ENCODE data around the gene RAPGEF4.
"Not testable (repeated sequence)": the region's sequence is repeated elsewhere in the genome, so short reads cannot be mapped to it uniquely, and the experiment has no call there.

The RAPGEF4 gene

DNA sequence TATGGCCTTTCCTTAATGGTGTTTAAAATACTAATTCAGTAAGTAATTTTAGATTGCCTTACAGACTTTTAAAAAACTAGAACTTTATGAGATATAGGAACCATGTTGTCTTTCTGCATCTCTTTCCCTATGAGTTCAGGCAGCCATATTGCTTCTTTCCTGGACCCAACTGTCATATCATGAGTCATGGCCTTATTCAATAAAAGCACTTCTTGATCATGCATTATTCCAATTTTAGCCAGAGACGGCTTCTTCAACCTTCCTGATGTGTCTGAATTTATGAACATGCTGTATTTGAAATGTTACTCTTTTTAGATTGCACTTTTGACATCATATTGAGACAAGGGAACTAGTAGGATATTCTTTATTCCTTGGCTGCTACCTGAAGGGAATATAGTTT, 274.6 kb downstream of the RAPGEF4 start:
- DNase-seq, result no peak

- DNase-seq, result no peak
Observed at GRCh38 chr2:173016451-173016850, 280.8 kb downstream of the RAPGEF4 start.

DNA sequence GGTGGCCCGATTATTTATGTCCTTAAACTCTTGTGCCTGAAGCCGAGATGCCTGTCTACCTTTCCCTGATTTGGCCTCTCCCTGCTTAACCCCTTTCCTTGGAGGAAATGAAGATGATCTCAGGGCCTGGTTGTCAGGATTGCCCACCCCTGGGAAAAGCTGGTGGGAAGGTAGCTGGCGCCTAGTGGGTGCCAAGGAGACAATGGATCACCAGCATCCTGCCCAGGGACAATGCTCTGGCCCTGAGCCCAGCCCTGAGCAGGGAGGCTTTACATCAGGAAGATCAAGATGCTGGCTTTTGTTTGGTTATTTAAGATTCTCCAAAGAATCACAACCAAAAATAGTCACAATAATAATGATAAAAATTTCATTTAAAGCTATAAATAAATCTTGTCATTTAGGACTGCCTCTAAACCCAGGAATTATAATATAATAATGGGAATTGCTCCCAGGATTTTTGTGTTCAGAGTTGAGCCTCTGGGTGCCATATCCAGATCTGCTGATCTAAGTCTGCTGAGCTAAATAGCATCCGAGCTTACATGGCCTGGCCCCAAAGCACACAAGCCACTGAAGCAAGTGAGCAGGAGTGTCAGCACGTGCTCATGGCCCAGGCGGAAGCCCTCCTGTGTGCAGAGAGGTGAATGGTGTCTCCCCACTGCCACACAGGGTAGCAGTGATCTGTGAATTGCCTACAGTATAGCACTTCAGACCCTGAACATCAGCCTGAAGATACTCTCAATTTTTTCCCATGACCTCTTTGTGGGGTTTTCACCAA, 282.2 kb downstream of the RAPGEF4 start:
- DNase-seq, result no peak

DNA sequence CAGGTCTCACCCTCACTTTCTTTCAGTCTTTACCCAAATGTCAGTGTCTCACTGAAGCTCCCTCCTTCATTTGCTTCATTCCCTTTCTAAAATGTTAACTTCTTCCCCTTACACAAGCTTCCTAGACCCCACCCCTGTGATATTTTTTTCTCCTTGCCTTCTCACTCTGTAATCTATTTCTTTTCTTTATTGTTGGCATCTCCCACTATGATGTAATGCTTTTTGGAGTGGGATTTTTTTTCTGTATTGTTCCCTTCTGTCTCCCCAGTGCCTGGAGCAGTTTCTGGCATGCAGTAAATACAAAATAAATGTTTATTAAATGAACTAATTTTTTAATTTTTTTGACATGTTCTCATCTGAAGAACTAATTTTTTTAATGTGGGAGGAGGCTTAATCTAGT, 284.1 kb downstream of the RAPGEF4 start:
- DNase-seq, result no peak

DNA sequence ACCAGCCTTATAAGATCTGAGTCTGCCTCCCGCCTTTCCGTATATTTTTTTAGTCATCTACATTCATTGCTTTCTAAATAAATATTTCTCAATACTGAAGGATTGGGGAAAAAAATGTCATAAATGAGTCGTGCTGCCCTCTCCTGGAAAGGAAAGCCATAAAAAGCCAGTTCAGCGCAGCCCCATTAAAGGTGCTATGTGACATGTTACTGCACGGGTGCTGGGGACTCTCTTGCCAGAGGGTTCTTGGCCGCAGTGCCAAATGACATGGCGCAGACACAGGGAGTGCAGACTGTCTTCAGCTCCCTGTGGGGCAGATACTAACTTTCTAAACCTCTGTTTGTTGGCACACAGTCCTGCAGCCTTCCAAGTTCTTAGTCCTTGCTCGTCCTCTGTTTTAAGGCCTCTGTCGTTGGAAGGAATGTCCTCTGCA, 286.3 kb downstream of the RAPGEF4 start:
- no peak for DNase-seq

- no peak for DNase-seq
Observed at GRCh38 chr2:173023718-173024117, 288.1 kb downstream of the RAPGEF4 start.

DNA sequence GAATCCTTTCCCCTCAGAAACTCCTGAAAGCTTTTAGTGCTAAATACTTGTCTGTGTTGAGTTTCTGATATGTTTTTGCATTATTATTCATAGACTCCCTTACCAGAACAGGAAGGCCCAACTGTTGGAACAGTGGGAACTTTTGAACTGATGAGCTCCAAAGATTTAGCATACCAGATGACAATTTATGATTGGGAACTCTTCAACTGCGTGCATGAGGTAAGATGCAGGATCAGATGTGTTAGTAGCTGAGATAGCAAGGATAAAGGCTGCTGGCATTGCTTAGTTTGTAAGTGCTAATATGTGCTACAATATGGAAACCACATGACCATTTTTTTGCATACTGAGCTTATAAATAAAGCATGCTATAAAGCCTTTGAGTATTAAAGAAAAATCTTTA, 290.8 kb downstream of the RAPGEF4 start:
- no peak for DNase-seq

- DNase-seq, result peak; percentile 73 to 76
Observed at GRCh38 chr2:173027181-173028128, 291.8 kb downstream of the RAPGEF4 start.

DNA sequence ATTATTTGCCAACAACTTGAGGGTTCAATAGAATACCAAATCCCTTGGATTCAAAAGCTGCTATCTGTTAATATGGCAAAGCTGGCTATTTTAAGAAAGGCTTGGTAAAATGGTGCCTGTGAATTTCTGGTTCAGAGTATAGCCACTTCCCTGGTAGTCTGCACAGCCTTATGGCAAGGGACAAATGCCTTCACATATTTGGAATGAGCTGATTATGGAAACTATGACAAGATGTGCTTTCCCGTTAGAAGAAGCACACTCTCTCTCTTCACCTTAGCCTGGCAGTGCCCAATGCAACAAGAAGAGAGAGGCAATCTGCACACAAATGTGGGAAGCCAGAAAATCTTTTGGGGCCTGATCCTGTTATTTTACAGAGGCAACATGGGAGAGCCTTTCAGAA, 292.5 kb downstream of the RAPGEF4 start:
- no peak for DNase-seq

DNA sequence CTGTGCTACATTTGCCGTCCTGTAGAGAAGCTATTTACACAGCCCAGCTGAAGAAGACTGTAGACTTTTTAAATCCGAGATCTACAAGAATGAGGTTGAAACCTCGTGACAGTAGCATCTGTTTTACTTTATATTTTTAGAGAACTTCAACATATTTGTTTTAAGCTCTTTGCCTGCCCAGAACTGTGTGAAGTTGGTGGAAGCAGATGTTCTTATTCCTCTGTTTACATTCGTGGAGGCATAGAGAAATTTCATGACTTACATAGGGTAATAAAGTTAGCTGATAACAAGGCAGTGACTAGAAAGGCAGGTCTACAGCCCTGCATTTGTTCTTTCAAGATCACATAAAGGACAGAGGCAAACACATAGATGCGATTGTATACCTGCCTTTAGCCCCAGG, 293.0 kb downstream of the RAPGEF4 start:
- DNase-seq, result no peak

- DNase-seq, result no peak
Observed at GRCh38 chr2:173030561-173031490, 295.2 kb downstream of the RAPGEF4 start.

DNA sequence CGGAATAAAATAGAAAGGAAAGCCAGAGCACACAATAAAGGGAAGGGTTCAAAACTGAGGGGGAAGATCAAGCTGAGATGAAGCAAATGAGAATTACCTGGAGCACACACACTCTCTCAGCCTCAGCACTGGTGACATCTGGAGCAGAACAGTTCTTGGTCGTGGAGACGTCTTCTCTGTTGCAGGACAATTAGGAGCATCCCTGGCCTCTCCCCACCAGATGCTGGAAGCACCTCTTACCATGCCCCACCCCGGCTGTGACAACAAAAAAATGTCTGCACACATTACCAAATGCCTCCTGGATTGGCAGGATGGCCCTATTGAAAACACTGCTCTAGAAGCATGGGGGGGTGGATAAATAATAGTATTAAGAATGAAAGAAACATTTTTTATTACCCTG, 296.4 kb downstream of the RAPGEF4 start:
- no peak for DNase-seq

GRCh38 chr2:173033084-173033483, 297.4 kb downstream of the RAPGEF4 start:
- no peak for DNase-seq

DNA sequence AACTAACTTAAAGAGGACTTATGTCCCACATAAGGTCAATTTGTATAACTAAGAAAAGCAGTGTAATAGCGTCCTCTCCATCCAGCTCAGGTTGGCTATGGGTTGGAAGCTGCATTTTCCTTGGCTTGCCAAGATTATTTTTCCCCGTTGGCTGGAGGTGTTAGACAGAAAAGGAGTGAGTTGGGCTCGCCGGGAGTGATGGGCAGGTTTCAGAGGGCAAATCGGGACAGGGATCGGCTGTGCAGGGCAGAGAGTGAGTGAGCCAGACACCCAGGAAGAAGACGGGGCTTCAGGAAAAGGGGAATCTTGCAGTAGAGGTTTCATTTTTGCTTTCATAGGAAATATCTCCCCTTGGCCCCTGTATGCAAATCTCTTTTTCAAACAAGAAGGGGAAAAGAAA, 298.5 kb downstream of the RAPGEF4 start:
- no peak for DNase-seq

- no peak for DNase-seq
Observed at GRCh38 chr2:173037245-173038120, 301.8 kb downstream of the RAPGEF4 start.

DNA sequence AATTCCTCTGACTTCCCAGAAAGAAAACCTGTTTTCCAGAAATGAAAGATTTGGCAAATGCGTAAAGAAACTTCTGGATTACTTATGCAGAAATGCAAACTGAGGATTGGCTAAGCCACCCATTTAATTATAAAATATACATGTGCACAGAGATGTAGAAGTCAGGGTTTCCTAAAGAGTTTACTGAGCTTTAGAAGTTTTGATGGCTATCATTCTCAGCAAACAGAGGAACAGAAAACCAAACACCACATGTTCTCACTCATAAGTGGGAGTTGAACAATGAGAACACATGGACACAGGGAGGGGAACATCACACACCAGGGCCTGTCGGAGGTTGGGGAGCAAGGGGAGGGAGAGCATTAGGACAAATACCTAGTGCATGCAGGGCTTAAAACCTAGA, 302.6 kb downstream of the RAPGEF4 start:
- not testable (repeated sequence) for DNase-seq

- DNase-seq, result no peak
Observed at GRCh38 chr2:173040729-173041128, 305.1 kb downstream of the RAPGEF4 start.

DNA sequence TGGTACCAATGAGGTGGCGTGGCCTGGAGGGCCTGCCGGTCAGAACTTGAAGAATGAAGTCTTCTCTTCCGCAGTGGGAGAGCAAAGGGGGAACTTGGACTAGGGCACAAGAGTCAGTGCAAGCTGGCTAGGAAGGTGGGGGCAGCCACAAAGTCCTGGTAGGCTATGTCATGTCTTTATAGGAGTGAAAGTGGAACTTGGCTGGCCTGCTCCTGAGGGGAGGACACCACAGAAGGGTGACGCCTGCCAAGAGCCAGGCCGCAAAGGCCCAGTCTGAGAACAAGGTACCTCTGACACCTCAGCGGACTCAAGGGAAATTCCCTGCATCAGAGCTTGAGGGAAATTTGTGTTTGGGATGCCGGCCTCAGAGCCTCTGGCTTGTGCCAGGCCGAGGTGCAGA, 307.8 kb downstream of the RAPGEF4 start:
- peak; percentile 25 to 53 for DNase-seq

- DNase-seq, result no peak
Observed at GRCh38 chr2:173043897-173044519, 308.4 kb downstream of the RAPGEF4 start.

- DNase-seq, result no peak
Observed at GRCh38 chr2:173044686-173045085, 309.0 kb downstream of the RAPGEF4 start.

- no peak for DNase-seq
Observed at GRCh38 chr2:173045181-173045580, 309.5 kb downstream of the RAPGEF4 start.

All from CD4-positive, alpha-beta T cell treated with Interferon alpha-2 for 1 hour (primary cell).